IPS-20b (cell line): ENCODE measurements around the gene GNG5.
A peak's percentile ranks its signal among the peaks of the same experiment; 100 is the strongest.
"Not testable (repeated sequence)": the region's sequence is repeated elsewhere in the genome, so short reads cannot be mapped to it uniquely, and the experiment has no call there.

Source experiments
- H3K27ac ChIP-seq: one replicate; pipeline ENCODE4 v1.5.1; 2013; ENCODE audit warnings: low read length
- H3K27me3 ChIP-seq: 2 replicates; pipeline ENCODE4 v1.6.1; 2013; ENCODE audit warnings: mild to moderate bottlenecking, low read length, inconsistent platforms; ENCODE audit not compliant: insufficient read depth
- H3K36me3 ChIP-seq: 2 replicates; pipeline ENCODE4 v1.6.1; 2013; ENCODE audit warnings: low read depth, mild to moderate bottlenecking, inconsistent platforms, low read length, moderate library complexity; ENCODE audit not compliant: insufficient read depth
- H3K4me1 ChIP-seq: 2 replicates; pipeline ENCODE4 v1.6.1; 2013; ENCODE audit warnings: mild to moderate bottlenecking, control low read depth, inconsistent platforms, low read length, moderate library complexity; ENCODE audit not compliant: insufficient read depth
- H3K4me3 ChIP-seq: 2 replicates; pipeline ENCODE4 v1.5.1; 2013; ENCODE audit warnings: mild to moderate bottlenecking, low read length, inconsistent platforms
- H3K9ac ChIP-seq: 2 replicates; pipeline ENCODE4 v1.6.1; 2013; ENCODE audit warnings: low read depth, mild to moderate bottlenecking, inconsistent platforms, low read length, moderate library complexity
- H3K9me3 ChIP-seq: 2 replicates; pipeline ENCODE4 v1.6.1; 2013; ENCODE audit warnings: mild to moderate bottlenecking, low read depth, low read length, inconsistent platforms; ENCODE audit not compliant: insufficient read depth

The GNG5 gene

DNA sequence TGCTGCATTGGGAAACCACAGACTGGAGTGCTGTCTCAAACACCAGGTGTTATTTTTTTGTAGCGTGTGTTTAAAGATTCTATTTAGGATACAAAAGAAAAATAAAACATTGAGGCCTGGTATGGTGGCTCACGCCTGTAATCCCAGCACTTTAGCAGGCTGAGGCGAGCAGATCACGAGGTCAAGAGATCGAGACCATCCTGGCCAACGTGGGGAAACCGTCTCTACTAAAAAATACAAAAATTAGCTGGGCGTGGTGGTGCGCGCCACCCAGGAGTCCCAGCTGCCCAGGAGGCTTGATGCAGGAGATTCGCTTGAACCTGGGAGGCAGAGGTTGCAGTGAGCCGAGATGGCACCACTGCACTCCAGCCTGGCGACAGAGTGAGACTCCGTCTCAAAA lies 1.5 kb upstream of the GNG5 start:
- peaks cover 17% of the 10 kb centered on the region for H3K4me1 ChIP-seq
- H3K36me3 ChIP-seq, H3K4me3 ChIP-seq, H3K27ac ChIP-seq, H3K9me3 ChIP-seq, H3K27me3 ChIP-seq, H3K9ac ChIP-seq: not testable (repeated sequence)

DNA sequence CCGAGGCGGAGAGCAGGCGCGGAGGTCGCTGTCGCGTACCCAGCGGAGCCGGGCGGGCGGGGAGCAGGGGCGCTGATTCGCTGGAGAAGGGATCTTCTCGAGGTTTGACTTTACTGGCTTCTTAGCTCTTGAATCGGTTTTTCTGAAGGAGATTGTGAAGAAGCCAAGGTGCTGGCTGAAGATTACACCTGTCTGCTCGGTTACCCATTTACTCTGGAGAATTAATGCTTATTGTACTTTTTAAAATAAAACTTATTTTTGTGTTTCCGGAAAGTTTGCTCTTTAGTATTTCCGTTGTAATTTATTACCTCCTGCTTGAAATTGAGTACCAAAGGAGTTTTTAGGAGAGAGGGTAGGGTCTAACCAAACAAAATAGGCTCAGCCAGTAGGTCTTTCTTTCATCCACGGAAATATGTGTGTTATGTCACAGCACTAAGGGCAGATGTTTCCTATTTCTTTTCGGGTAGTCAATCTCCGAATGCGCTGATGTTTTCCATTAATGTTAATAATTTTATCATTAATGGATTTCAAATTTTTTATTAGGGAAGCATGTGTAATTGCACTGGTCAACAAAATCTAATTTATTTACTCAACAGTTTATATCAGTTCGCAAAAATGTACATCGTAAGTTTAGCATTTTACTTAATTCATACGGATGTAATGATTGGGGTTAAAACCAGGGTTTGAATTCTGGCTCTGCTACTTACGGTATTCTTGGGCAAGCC lies 510 bp upstream of the GNG5 start:
- Histone ChIP-seq H3K27ac (no peak overlapping the region), H3K4me1 (peaks cover 17% of the 10 kb centered on the region), H3K27me3 (peaks cover 10% of the 10 kb centered on the region; the same call in 1 of the 2 replicates), H3K9ac (peak overlapping the region; percentile 94; the same call in 1 of the 2 replicates), H3K36me3 (no peaks in the 10 kb centered on the region), H3K4me3 (peak overlapping the region; percentile 98), H3K9me3 (peaks cover 5% of the 10 kb centered on the region; the same call in 1 of the 2 replicates)

GRCh38 chr1:84505493-84506001 lies 834 bp downstream of the GNG5 start:
- Histone ChIP-seq H3K9ac (peak overlapping the region; percentile 94; the same call in 1 of the 2 replicates), H3K27ac (peak overlapping the region; percentile 39), H3K4me3 (peak overlapping the region; percentile 98), H3K36me3 (peaks cover 11% of the 10 kb centered on the region), H3K27me3 (peaks cover 10% of the 10 kb centered on the region; the same call in 1 of the 2 replicates), H3K9me3 (peaks cover 5% of the 10 kb centered on the region; the same call in 1 of the 2 replicates), H3K4me1 (peaks cover 17% of the 10 kb centered on the region)

DNA sequence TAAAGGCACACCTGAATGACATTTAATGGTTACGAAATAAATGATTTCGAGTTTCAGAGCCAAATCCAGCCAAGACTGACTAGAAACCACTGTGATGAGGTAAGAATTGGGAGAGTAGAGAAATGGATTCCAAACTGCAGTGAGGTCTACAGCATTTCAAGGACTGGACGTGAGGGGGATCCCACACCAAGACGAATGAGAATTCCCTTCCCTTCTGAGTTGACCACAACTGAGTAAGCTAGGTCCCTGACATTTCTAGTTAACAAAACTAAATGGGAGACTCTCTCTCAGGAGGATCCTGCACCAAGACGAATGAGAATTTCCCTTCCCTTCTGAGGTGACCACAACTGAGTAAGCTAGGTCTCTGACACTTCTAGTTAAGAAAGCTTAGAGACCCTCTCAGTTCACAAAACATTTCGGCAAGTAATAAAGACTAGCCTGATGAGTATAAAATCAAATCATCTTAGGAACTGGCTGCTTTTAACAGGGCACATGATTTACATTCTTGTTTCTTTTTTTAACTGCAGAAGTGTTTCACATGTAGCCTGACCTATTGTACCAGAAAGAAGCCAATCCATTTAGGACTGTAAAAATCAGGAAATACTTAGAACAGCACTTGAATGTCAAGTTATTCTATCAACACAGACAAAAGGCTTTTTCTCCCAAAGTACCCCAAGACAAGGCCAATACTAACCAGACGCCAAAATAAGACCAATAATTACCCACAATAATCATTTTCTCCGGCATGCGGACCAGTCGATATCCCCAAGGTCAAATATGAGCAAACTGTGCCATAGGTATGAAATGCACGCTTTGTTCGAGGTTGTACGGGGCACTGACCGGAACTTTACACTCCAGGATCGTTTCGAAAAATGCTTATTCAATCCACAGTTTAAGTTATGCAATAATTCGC lies 1.5 kb downstream of the GNG5 start:
- peaks cover 10% of the 10 kb centered on the region; the same call in 1 of the 2 replicates for H3K27me3 ChIP-seq
- H3K36me3 ChIP-seq: peaks cover 18% of the 10 kb centered on the region
- H3K27ac ChIP-seq: no peak overlapping the region
- H3K9me3 ChIP-seq: peaks cover 5% of the 10 kb centered on the region; the same call in 1 of the 2 replicates
- H3K9ac ChIP-seq: peak overlapping the region; percentile 94; the same call in 1 of the 2 replicates
- peaks cover 20% of the 10 kb centered on the region for H3K4me1 ChIP-seq
- peak overlapping the region; percentile 98 for H3K4me3 ChIP-seq

DNA sequence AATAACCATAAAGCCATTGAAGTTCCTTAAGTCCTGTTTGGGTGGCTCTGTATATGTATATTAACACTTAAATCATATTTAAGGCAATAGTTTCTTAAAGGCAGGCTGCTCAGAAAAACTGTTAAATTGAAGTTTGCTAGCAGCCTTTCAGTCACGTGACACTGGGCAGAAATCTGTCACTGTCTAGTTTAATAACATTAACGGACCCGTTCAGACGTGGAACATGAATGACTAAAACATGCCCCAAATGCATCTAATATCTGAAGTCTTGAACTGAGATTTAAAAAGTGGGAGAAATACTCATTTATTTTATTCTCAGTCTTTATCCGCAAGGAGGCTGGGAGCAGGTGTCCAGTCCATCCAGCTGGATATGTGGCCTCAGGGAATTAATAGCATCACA lies 3.5 kb downstream of the GNG5 start:
- Histone ChIP-seq H3K4me1 (peaks cover 20% of the 10 kb centered on the region), H3K9ac (no peak overlapping the region)

GRCh38 chr1:84497631-84498275 lies 8.6 kb downstream of the GNG5 start:
- no peak overlapping the region for H3K27ac ChIP-seq
- no peaks in the 10 kb centered on the region for H3K27me3 ChIP-seq
- peaks cover 88% of the 10 kb centered on the region for H3K36me3 ChIP-seq
- no peak overlapping the region for H3K4me3 ChIP-seq
- H3K4me1 ChIP-seq: peaks cover 2% of the 10 kb centered on the region; the same call in 1 of the 2 replicates
- H3K9me3 ChIP-seq: no peaks in the 10 kb centered on the region
- no peak overlapping the region for H3K9ac ChIP-seq

More for the DNA sequence above, 3.5 kb downstream of the GNG5 start:
- Histone ChIP-seq H3K4me3 (no peak overlapping the region), H3K27ac (no peak overlapping the region), H3K27me3 (peaks cover 10% of the 10 kb centered on the region; the same call in 1 of the 2 replicates), H3K36me3 (peaks cover 37% of the 10 kb centered on the region), H3K9me3 (no peaks in the 10 kb centered on the region)

DNA sequence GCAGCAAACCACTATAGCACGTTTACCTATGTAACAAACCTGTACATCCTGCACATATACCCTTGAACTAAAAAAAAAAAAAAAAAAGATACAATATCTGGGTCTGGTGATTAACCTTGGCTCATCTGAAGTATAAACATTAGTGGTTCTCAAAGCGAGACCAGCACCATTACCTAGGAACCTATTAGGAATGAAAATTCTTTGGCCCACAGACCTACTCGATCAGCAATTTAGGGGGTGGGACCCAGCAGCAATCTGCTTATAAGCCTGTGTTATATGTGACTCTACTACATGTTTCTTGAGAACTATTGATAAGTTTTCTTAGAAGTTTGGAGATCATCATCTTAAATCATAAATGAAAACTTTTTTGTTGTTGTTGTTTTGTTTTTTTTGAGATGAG lies 9.9 kb downstream of the GNG5 start:
- H3K4me3 ChIP-seq: no peak overlapping the region
- no peak overlapping the region for H3K9ac ChIP-seq
- peaks cover 2% of the 10 kb centered on the region; the same call in 1 of the 2 replicates for H3K4me1 ChIP-seq
- no peak overlapping the region for H3K27ac ChIP-seq
- peaks cover 100% of the 10 kb centered on the region for H3K36me3 ChIP-seq
- no peaks in the 10 kb centered on the region for H3K9me3 ChIP-seq
- no peaks in the 10 kb centered on the region for H3K27me3 ChIP-seq

GRCh38 chr1:84493747-84494146 lies 12.6 kb downstream of the GNG5 start:
- Histone ChIP-seq H3K9ac (no peak overlapping the region), H3K27me3 (no peaks in the 10 kb centered on the region), H3K36me3 (peaks cover 96% of the 10 kb centered on the region), H3K9me3 (no peaks in the 10 kb centered on the region), H3K4me3 (no peak overlapping the region), H3K4me1 (no peaks in the 10 kb centered on the region), H3K27ac (no peak overlapping the region)

GRCh38 chr1:84492726-84493125 lies 13.7 kb downstream of the GNG5 start:
- no peaks in the 10 kb centered on the region for H3K27me3 ChIP-seq
- no peaks in the 10 kb centered on the region for H3K4me1 ChIP-seq
- H3K9me3 ChIP-seq: no peaks in the 10 kb centered on the region
- peaks cover 86% of the 10 kb centered on the region for H3K36me3 ChIP-seq
- no peak overlapping the region for H3K27ac ChIP-seq
- H3K4me3 ChIP-seq: no peak overlapping the region
- no peak overlapping the region for H3K9ac ChIP-seq

DNA sequence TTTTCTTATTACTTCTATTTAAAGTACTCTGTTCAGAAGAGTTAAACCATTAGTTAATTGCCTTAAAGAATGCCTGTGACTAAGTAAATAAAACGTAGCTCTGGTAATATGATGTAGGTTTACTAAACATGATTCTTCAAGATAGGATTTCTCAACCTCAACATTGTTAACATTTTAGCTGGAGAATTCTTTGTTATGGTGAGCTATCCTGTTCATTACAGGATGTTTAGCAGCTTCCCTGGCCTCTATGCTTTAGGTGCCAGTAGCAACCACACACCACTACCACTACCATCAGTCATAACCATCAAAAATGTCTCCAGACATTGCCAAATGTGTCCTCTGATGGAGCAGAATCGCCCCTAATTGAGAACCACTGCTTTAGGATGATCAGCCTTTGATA lies 16.6 kb downstream of the GNG5 start:
- Histone ChIP-seq H3K36me3 (peaks cover 70% of the 10 kb centered on the region), H3K9me3 (no peaks in the 10 kb centered on the region), H3K4me1 (no peaks in the 10 kb centered on the region), H3K27ac (no peak overlapping the region), H3K9ac (no peak overlapping the region), H3K4me3 (no peak overlapping the region), H3K27me3 (no peaks in the 10 kb centered on the region)

DNA sequence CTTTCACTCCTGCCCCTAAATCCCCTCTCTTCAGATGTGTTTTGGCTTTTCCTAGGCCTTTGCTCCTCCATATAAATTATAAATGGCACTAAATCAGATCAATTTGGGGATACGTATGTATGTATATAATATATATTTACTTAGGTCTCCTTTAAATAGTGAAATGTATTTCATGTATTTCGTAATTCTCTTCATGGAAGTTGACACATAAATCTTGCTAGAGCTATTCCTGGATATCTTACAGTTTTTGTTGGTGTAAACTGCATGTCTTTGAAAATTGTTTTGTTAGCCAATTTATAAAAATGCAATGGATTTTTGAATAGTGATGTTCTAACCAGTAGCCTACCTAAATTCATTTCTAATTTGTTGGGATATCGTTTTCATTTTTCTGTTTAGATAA lies 18.3 kb downstream of the GNG5 start:
- H3K27me3 ChIP-seq: no peaks in the 10 kb centered on the region
- no peaks in the 10 kb centered on the region for H3K4me1 ChIP-seq
- no peak overlapping the region for H3K27ac ChIP-seq
- H3K36me3 ChIP-seq: peaks cover 70% of the 10 kb centered on the region
- no peak overlapping the region for H3K4me3 ChIP-seq
- H3K9ac ChIP-seq: no peak overlapping the region
- H3K9me3 ChIP-seq: no peaks in the 10 kb centered on the region
